CD4-positive, alpha-beta T cell (primary cell): ENCODE data around the gene NET1. TPM values are rescaled to one million over a fixed set of nuclear protein-coding genes. Genes with fewer than 3 reads are reported as not detected.
"Not testable (repeated sequence)": the region's sequence is repeated elsewhere in the genome, so short reads cannot be mapped to it uniquely, and the experiment has no call there.

ENCODE experiments used
- ATAC-seq: fragments of 200-7000 bp; cut with Tn5 transposase; one replicate; pipeline ENCODE4 v1.10.0; 2022; ENCODE audit warnings: mild to moderate bottlenecking; ENCODE audit not compliant: poor library complexity
- CTCF ChIA-PET: fragments of 350-600 bp; sonication (Branson Sonifier 250); formaldehyde crosslinking; loops from one replicate; lab custom pipeline; 2021; ENCODE audit warnings: antibody characterized with exemption, inconsistent platforms; lab: Charles Lee
- POLR2A ChIA-PET: fragments of 350-600 bp; sonication (Branson Sonifier 250); formaldehyde crosslinking; loops from one replicate; lab custom pipeline; 2021; ENCODE audit warnings: antibody characterized with exemption, inconsistent platforms; lab: Charles Lee
- DNase-seq, 14 experiments: peaks; one replicate each; pipeline ENCODE4 v3.0.0-alpha.2; 2013 to 2020; ENCODE audit warnings: mixed read lengths in 2 of 14
- H3K27ac ChIP-seq, 2 donors: one replicate each; pipeline versions ENCODE4 v1.5.1 to v1.7.0; 2013; ENCODE audit warnings: low read length in 2 of 2, low read depth in 1 of 2, mild to moderate bottlenecking in 1 of 2
- H3K27me3 ChIP-seq, 2 experiments: 1 replicate in 1 of 2; 2 replicates in 1 of 2; pipeline versions ENCODE4 v1.6.1 to v1.7.0; 2013; ENCODE audit warnings: low read length in 2 of 2, control low read depth in 1 of 2, mild to moderate bottlenecking in 1 of 2, moderate library complexity in 1 of 2; ENCODE audit not compliant: insufficient read depth in 2 of 2, control insufficient read depth in 1 of 2
- H3K36me3 ChIP-seq: one replicate; pipeline ENCODE4 v1.6.1; 2013; ENCODE audit warnings: low read length, control low read depth; ENCODE audit not compliant: insufficient read depth
- H3K4me1 ChIP-seq: one replicate; pipeline ENCODE4 v1.6.1; 2013; ENCODE audit warnings: low read length, control low read depth; ENCODE audit not compliant: insufficient read depth
- H3K4me3 ChIP-seq: one replicate; pipeline ENCODE4 v1.5.1; 2013; ENCODE audit warnings: mild to moderate bottlenecking, low read length, moderate library complexity
- H3K9me3 ChIP-seq, 2 experiments: 1 replicate in 1 of 2; 2 replicates in 1 of 2; pipeline versions ENCODE4 v1.6.1 to v1.7.0; 2013; ENCODE audit warnings: low read length in 2 of 2, mild to moderate bottlenecking in 2 of 2, control low read depth in 1 of 2, moderate library complexity in 1 of 2; ENCODE audit not compliant: control insufficient read depth in 1 of 2, insufficient read depth in 1 of 2
- H3K27ac Mint-ChIP-seq: one replicate; pipeline ENCODE4 v1.8.0; 2020; ENCODE audit warnings: mixed read lengths
- H3K27me3 Mint-ChIP-seq: one replicate; pipeline ENCODE4 v1.8.0; 2021; ENCODE audit warnings: mixed read lengths
- H3K36me3 Mint-ChIP-seq: one replicate; pipeline ENCODE4 v1.8.0; 2021; ENCODE audit warnings: low read depth, mixed read lengths
- H3K4me1 Mint-ChIP-seq: one replicate; pipeline ENCODE4 v1.8.0; 2021; ENCODE audit warnings: low read depth, mixed read lengths
- H3K4me3 Mint-ChIP-seq: one replicate; pipeline ENCODE4 v1.8.0; 2020; ENCODE audit warnings: mild to moderate bottlenecking, mixed read lengths
- H3K9me3 Mint-ChIP-seq: one replicate; pipeline ENCODE4 v1.8.0; 2020; ENCODE audit warnings: mixed read lengths
- intact Hi-C, 2 experiments: fragments of 100-400 bp; cut with DNase I in 1 of 2; cut with micrococcal nuclease in 1 of 2; formaldehyde crosslinking; loops; one replicate each; pipeline versions ENCODE4 v1.15.1 to v1.9.0; 2023 to 2025; cut with DNase I, micrococcal nuclease
- total RNA-seq, 174 experiments: library from RNA in 2 of 174; stranded (reverse) in 2 of 174; gene quantifications; one replicate each; pipeline ENCODE4 v1.2.3 and lab custom pipeline; 2021 to 2026
- TF ChIP-seq, protein P1 (sequence below): fragments of 200-600 bp; IDR thresholded peaks from one replicate; pipeline ENCODE4 v1.8.0; 2022; ENCODE audit warnings: antibody characterized with exemption, mild to moderate bottlenecking

Gene NET1
- total RNA-seq, 2 experiments from 2014 or later: 29.0 to 30.5 TPM

GRCh38 chr10:5376450-5376849 is 35.9 kb upstream of the NET1 start:
- DNase-seq (no peak), ATAC-seq (no peak)
- Mint-ChIP-seq H3K27me3 (no peaks in the 10 kb centered on the region), H3K4me1 (no peaks in the 10 kb centered on the region), H3K4me3 (no peak overlapping the region), H3K36me3 (no peaks in the 10 kb centered on the region), H3K9me3 (no peaks in the 10 kb centered on the region), H3K27ac (no peak overlapping the region)
- TF ChIP-seq, protein P1, sequence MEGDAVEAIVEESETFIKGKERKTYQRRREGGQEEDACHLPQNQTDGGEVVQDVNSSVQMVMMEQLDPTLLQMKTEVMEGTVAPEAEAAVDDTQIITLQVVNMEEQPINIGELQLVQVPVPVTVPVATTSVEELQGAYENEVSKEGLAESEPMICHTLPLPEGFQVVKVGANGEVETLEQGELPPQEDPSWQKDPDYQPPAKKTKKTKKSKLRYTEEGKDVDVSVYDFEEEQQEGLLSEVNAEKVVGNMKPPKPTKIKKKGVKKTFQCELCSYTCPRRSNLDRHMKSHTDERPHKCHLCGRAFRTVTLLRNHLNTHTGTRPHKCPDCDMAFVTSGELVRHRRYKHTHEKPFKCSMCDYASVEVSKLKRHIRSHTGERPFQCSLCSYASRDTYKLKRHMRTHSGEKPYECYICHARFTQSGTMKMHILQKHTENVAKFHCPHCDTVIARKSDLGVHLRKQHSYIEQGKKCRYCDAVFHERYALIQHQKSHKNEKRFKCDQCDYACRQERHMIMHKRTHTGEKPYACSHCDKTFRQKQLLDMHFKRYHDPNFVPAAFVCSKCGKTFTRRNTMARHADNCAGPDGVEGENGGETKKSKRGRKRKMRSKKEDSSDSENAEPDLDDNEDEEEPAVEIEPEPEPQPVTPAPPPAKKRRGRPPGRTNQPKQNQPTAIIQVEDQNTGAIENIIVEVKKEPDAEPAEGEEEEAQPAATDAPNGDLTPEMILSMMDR: no peak
- intact Hi-C loops: no loop called here
- no peaks in the 10 kb centered on the region for H3K27me3 ChIP-seq
- no peak overlapping the region for H3K27ac ChIP-seq
- no peaks in the 10 kb centered on the region for H3K36me3 ChIP-seq
- no peaks in the 10 kb centered on the region for H3K4me1 ChIP-seq
- ChIA-PET CTCF (interaction anchor here (1.2 kb wide), 1 partner anchor 527 kb away, joined by 3 read pairs; no protein-coding TSS in a partner anchor), POLR2A (no interaction called here)
- H3K9me3 ChIP-seq: no peaks in the 10 kb centered on the region
- H3K4me3 ChIP-seq: no peak overlapping the region

DNA sequence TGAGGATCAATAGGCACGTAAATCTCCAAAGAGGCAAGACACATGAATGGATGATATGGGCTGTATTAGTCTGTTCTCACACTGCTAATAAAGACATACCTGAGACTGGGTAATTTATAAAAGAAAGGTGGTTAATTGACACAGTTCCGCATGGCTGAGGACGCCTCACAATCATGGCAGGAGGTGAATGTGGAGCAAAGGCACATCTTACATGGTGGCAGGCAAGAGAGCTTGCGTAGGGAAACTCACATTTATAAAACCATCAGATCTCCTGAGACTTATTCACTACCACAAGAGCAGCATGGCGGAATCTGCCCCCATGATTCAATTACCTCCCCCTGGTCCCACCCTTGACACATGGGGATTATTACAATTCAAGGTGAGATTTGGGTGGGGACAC is 33.2 kb upstream of the NET1 start:
- H3K9me3 ChIP-seq, H3K36me3 Mint-ChIP-seq, intact Hi-C loops, H3K27me3 ChIP-seq, H3K36me3 ChIP-seq, POLR2A ChIA-PET, H3K27ac ChIP-seq, H3K4me3 ChIP-seq, ATAC-seq, H3K9me3 Mint-ChIP-seq, DNase-seq, H3K27me3 Mint-ChIP-seq, H3K4me1 ChIP-seq, H3K4me3 Mint-ChIP-seq, H3K27ac Mint-ChIP-seq, H3K4me1 Mint-ChIP-seq: not testable (repeated sequence)
- CTCF ChIA-PET: interaction anchor here (0.8 to 1.0 kb wide), 3 partner anchors 35 to 530 kb away, joined by 3 to 5 read pairs (median 3); no protein-coding TSS in a partner anchor

DNA sequence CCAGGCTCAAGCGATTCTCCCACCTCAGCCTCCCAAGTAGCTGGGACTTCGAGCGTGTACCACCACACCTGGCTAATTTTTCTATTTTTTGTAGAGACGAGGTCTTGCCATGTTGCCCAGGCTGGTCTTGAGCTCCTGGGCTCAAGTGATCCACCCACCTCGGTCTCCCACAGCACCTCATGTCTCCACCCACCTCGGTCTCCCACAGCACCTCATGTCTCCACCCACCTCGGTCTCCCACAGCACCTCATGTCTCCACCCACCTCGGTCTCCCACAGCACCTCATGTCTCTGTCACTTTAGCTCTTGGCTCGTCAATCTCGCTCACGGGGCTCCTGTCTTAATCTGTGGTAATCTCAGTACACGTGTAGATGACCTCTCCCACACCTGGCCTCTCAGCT is 32.0 kb upstream of the NET1 start:
- DNase-seq, ATAC-seq, H3K27me3 Mint-ChIP-seq, POLR2A ChIA-PET, H3K9me3 Mint-ChIP-seq, H3K4me3 ChIP-seq, H3K27ac ChIP-seq, H3K4me1 Mint-ChIP-seq, H3K27ac Mint-ChIP-seq, H3K9me3 ChIP-seq, H3K36me3 ChIP-seq, H3K4me3 Mint-ChIP-seq, H3K36me3 Mint-ChIP-seq, H3K27me3 ChIP-seq, H3K4me1 ChIP-seq: not testable (repeated sequence)
- CTCF ChIA-PET: interaction anchor here (1.0 kb wide), 1 partner anchor 531 kb away, joined by 5 read pairs; no protein-coding TSS in a partner anchor
- intact Hi-C loops: loop anchor here in 1 of 2 experiments (10.0 kb wide), 1 partner anchor 566 kb away; no protein-coding TSS in a partner anchor

- CTCF ChIA-PET: no interaction called here
- ATAC-seq: no peak
These were observed 31.2 kb upstream of the NET1 start for GRCh38 chr10:5381187-5381586.

More at GRCh38 chr10:5381187-5381586, 31.2 kb upstream of the NET1 start:
- H3K4me3 Mint-ChIP-seq: no peak overlapping the region
- no peak overlapping the region for H3K27ac Mint-ChIP-seq
- Histone ChIP-seq H3K27ac (no peak overlapping the region), H3K4me1 (peaks cover 4% of the 10 kb centered on the region), H3K4me3 (no peak overlapping the region), H3K9me3 (no peaks in the 10 kb centered on the region), H3K27me3 (no peaks in the 10 kb centered on the region), H3K36me3 (no peaks in the 10 kb centered on the region)
- TF ChIP-seq, protein P1: no peak
- H3K36me3 Mint-ChIP-seq: no peaks in the 10 kb centered on the region
- POLR2A ChIA-PET: no interaction called here
- no peak for DNase-seq
- no peaks in the 10 kb centered on the region for H3K4me1 Mint-ChIP-seq
- H3K9me3 Mint-ChIP-seq: no peaks in the 10 kb centered on the region
- H3K27me3 Mint-ChIP-seq: peaks cover 4% of the 10 kb centered on the region
- intact Hi-C loops: loop anchor here in 1 of 2 experiments (10.0 kb wide), 1 partner anchor 566 kb away; no protein-coding TSS in a partner anchor
